Lower leg skin (tissue), 3 donors: ENCODE measurements around the gene PDE3B.

Experiments used
- CTCF ChIP-seq, 3 donors: fragments of 450-650 bp; IDR thresholded peaks; one replicate each; pipeline ENCODE4 v1.5.1; 2016; ENCODE audit warnings: antibody characterized with exemption in 3 of 3, mild to moderate bottlenecking in 3 of 3, moderate library complexity in 2 of 3
- POLR2A ChIP-seq, 2 donors: fragments of 450-650 bp; IDR thresholded peaks; one replicate each; pipeline ENCODE4 v1.6.1; 2016 to 2017; ENCODE audit warnings: antibody characterized with exemption in 2 of 2, mild to moderate bottlenecking in 1 of 2, moderate library complexity in 1 of 2

- TF ChIP-seq CTCF (IDR thresholded peaks at IDR 0.05) (no peak), POLR2A (IDR thresholded peaks at IDR 0.05) (no peak)
These were observed 247.8 kb downstream of the PDE3B start for GRCh38 chr11:14891143-14892035.
